ENCODE results near the gene IMPDH2.

IMPDH2 gene

GRCh38 chr3:49020330-49021212, 8.6 kb downstream of the IMPDH2 start:
- Histone ChIP-seq H3K4me3 (ENCODE audit: low read depth, low read length) (peak overlapping the region; percentile 87), H3K36me3 (ENCODE audit: control insufficient read depth, insufficient read depth, low read length) (peaks cover 26% of the 10 kb centered on the region), H3K9me3 (ENCODE audit: control insufficient read depth, insufficient read depth, low read length) (no peaks in the 10 kb centered on the region), H3K9ac (ENCODE audit: low read depth, low read length) (peak overlapping the region; percentile 79), H3K4me1 (ENCODE audit: control insufficient read depth, insufficient read depth, low read length) (peaks cover 13% of the 10 kb centered on the region), H3K27me3 (ENCODE audit: control insufficient read depth, insufficient read depth, low read length) (no peaks in the 10 kb centered on the region)

- Histone ChIP-seq H3K4me3 (ENCODE audit: low read depth, low read length) (peak overlapping the region; percentile 87), H3K36me3 (ENCODE audit: control insufficient read depth, insufficient read depth, low read length) (peaks cover 26% of the 10 kb centered on the region), H3K9me3 (ENCODE audit: control insufficient read depth, insufficient read depth, low read length) (no peaks in the 10 kb centered on the region), H3K9ac (ENCODE audit: low read depth, low read length) (peak overlapping the region; percentile 79), H3K4me1 (ENCODE audit: control insufficient read depth, insufficient read depth, low read length) (peaks cover 13% of the 10 kb centered on the region), H3K27me3 (ENCODE audit: control insufficient read depth, insufficient read depth, low read length) (no peaks in the 10 kb centered on the region)
Observed at GRCh38 chr3:49019941-49020329, 9.3 kb downstream of the IMPDH2 start.

- no peaks in the 10 kb centered on the region for H3K27me3 ChIP-seq (ENCODE audit: control insufficient read depth, insufficient read depth, low read length)
- H3K9me3 ChIP-seq (ENCODE audit: control insufficient read depth, insufficient read depth, low read length): no peaks in the 10 kb centered on the region
- no peak overlapping the region for H3K9ac ChIP-seq (ENCODE audit: low read depth, low read length)
- H3K4me3 ChIP-seq (ENCODE audit: low read depth, low read length): peak overlapping the region; percentile 77
- peaks cover 16% of the 10 kb centered on the region for H3K4me1 ChIP-seq (ENCODE audit: control insufficient read depth, insufficient read depth, low read length)
- H3K36me3 ChIP-seq (ENCODE audit: control insufficient read depth, insufficient read depth, low read length): peaks cover 21% of the 10 kb centered on the region
Observed at GRCh38 chr3:49018707-49019006, 10.5 kb downstream of the IMPDH2 start.

- Histone ChIP-seq H3K27me3 (ENCODE audit: control insufficient read depth, insufficient read depth, low read length) (no peaks in the 10 kb centered on the region), H3K36me3 (ENCODE audit: control insufficient read depth, insufficient read depth, low read length) (peaks cover 19% of the 10 kb centered on the region), H3K4me3 (ENCODE audit: low read depth, low read length) (peak within 1 kb of the TSS; percentile 77), H3K9me3 (ENCODE audit: control insufficient read depth, insufficient read depth, low read length) (no peaks in the 10 kb centered on the region), H3K4me1 (ENCODE audit: control insufficient read depth, insufficient read depth, low read length) (peaks cover 15% of the 10 kb centered on the region), H3K9ac (ENCODE audit: low read depth, low read length) (peak within 1 kb of the TSS; percentile 54)
Observed at GRCh38 chr3:49017971-49018706, 11.1 kb downstream of the IMPDH2 start, which contains the start of gene DALRD3. Gene DALRD3 (minus strand): TSS chr3:49018580. CDS start chr3:49018564, 16 bp downstream.

- Histone ChIP-seq H3K9me3 (ENCODE audit: control insufficient read depth, insufficient read depth, low read length) (no peaks in the 10 kb centered on the region), H3K9ac (ENCODE audit: low read depth, low read length) (peak overlapping the region; percentile 54), H3K27me3 (ENCODE audit: control insufficient read depth, insufficient read depth, low read length) (no peaks in the 10 kb centered on the region), H3K36me3 (ENCODE audit: control insufficient read depth, insufficient read depth, low read length) (peaks cover 19% of the 10 kb centered on the region), H3K4me1 (ENCODE audit: control insufficient read depth, insufficient read depth, low read length) (peaks cover 11% of the 10 kb centered on the region), H3K4me3 (ENCODE audit: low read depth, low read length) (peak overlapping the region; percentile 77)
Observed at GRCh38 chr3:49017229-49017970, 11.8 kb downstream of the IMPDH2 start.

GRCh38 chr3:49016414-49017228, 12.6 kb downstream of the IMPDH2 start:
- peaks cover 21% of the 10 kb centered on the region for H3K36me3 ChIP-seq (ENCODE audit: control insufficient read depth, insufficient read depth, low read length)
- no peaks in the 10 kb centered on the region for H3K9me3 ChIP-seq (ENCODE audit: control insufficient read depth, insufficient read depth, low read length)
- no peaks in the 10 kb centered on the region for H3K27me3 ChIP-seq (ENCODE audit: control insufficient read depth, insufficient read depth, low read length)
- no peak overlapping the region for H3K9ac ChIP-seq (ENCODE audit: low read depth, low read length)
- H3K4me3 ChIP-seq (ENCODE audit: low read depth, low read length): no peak overlapping the region
- peaks cover 11% of the 10 kb centered on the region for H3K4me1 ChIP-seq (ENCODE audit: control insufficient read depth, insufficient read depth, low read length)

- Histone ChIP-seq H3K4me3 (ENCODE audit: low read depth, low read length) (no peak overlapping the region), H3K9me3 (ENCODE audit: control insufficient read depth, insufficient read depth, low read length) (no peaks in the 10 kb centered on the region), H3K36me3 (ENCODE audit: control insufficient read depth, insufficient read depth, low read length) (peaks cover 23% of the 10 kb centered on the region), H3K9ac (ENCODE audit: low read depth, low read length) (no peak overlapping the region), H3K27me3 (ENCODE audit: control insufficient read depth, insufficient read depth, low read length) (no peaks in the 10 kb centered on the region), H3K4me1 (ENCODE audit: control insufficient read depth, insufficient read depth, low read length) (peaks cover 11% of the 10 kb centered on the region)
Observed at GRCh38 chr3:49015765-49016164, 13.4 kb downstream of the IMPDH2 start.

GRCh38 chr3:49015072-49015471, 14.1 kb downstream of the IMPDH2 start:
- H3K36me3 ChIP-seq (ENCODE audit: control insufficient read depth, insufficient read depth, low read length): peaks cover 23% of the 10 kb centered on the region
- no peak overlapping the region for H3K9ac ChIP-seq (ENCODE audit: low read depth, low read length)
- no peak overlapping the region for H3K4me3 ChIP-seq (ENCODE audit: low read depth, low read length)
- peaks cover 9% of the 10 kb centered on the region for H3K4me1 ChIP-seq (ENCODE audit: control insufficient read depth, insufficient read depth, low read length)
- H3K27me3 ChIP-seq (ENCODE audit: control insufficient read depth, insufficient read depth, low read length): no peaks in the 10 kb centered on the region
- no peaks in the 10 kb centered on the region for H3K9me3 ChIP-seq (ENCODE audit: control insufficient read depth, insufficient read depth, low read length)

GRCh38 chr3:49013738-49014660, 15.2 kb downstream of the IMPDH2 start:
- H3K9ac ChIP-seq (ENCODE audit: low read depth, low read length): no peak overlapping the region
- H3K4me3 ChIP-seq (ENCODE audit: low read depth, low read length): no peak overlapping the region
- H3K36me3 ChIP-seq (ENCODE audit: control insufficient read depth, insufficient read depth, low read length): peaks cover 23% of the 10 kb centered on the region

GRCh38 chr3:49013113-49013737, 16.0 kb downstream of the IMPDH2 start:
- peaks cover 23% of the 10 kb centered on the region for H3K36me3 ChIP-seq (ENCODE audit: control insufficient read depth, insufficient read depth, low read length)
- no peaks in the 10 kb centered on the region for H3K9me3 ChIP-seq (ENCODE audit: control insufficient read depth, insufficient read depth, low read length)
- H3K27me3 ChIP-seq (ENCODE audit: control insufficient read depth, insufficient read depth, low read length): no peaks in the 10 kb centered on the region
- H3K4me3 ChIP-seq (ENCODE audit: low read depth, low read length): no peak overlapping the region
- H3K4me1 ChIP-seq (ENCODE audit: control insufficient read depth, insufficient read depth, low read length): peaks cover 10% of the 10 kb centered on the region
- no peak overlapping the region for H3K9ac ChIP-seq (ENCODE audit: low read depth, low read length)

More at GRCh38 chr3:49013738-49014660, 15.2 kb downstream of the IMPDH2 start:
- no peaks in the 10 kb centered on the region for H3K27me3 ChIP-seq (ENCODE audit: control insufficient read depth, insufficient read depth, low read length)
- H3K9me3 ChIP-seq (ENCODE audit: control insufficient read depth, insufficient read depth, low read length): no peaks in the 10 kb centered on the region
- H3K4me1 ChIP-seq (ENCODE audit: control insufficient read depth, insufficient read depth, low read length): peaks cover 8% of the 10 kb centered on the region
